SK-MEL-5 (cell line): ENCODE results near the gene MITF. TPM values are rescaled to one million over a fixed set of nuclear protein-coding genes. Genes with fewer than 3 reads are reported as not detected.

Experiments
- DNase-seq: peaks from one replicate; pipeline ENCODE4 v3.0.0-alpha.2; 2016; ENCODE audit warnings: low read depth, low spot score
- in situ Hi-C: cut with HindIII; loops from 2 replicates; pipeline ENCODE4 v1.10.0; 2016; ENCODE audit warnings: low sequenced_read_pairs, high pct_unique_total_duplicates, low pct_unique_long_range_greater_than_20kb
- total RNA-seq: library from RNA; depleted of rRNA; stranded (reverse); fragments of >200 nt; shearing (Covaris generic); gene quantifications from 2 replicates; pipeline ENCODE4 v1.2.3, GENCODE V29; 2014

The MITF gene
- total RNA-seq, 1 experiment from 2014 or later = 768 TPM

DNA sequence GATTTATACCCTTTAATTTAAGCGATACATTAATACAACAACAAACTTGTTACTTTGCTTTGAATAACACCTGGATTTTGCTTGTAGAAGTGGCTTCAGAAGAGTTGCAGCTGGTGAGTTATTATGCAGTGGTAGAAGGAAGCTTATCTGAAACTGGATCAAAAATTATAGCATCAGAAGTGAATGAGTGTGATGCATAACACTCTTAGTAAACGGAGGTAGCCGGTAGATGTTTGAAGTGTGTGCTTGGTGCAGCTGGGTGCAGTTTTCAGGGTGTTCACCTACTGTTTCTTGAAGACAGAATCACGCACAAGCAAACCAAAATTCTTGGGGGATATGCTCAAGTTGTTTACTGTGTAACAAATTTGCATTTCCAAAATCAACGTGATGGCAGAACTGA lies 103.1 kb downstream of the MITF start:
- no peak for DNase-seq
- in situ Hi-C loops = no loop called here

DNA sequence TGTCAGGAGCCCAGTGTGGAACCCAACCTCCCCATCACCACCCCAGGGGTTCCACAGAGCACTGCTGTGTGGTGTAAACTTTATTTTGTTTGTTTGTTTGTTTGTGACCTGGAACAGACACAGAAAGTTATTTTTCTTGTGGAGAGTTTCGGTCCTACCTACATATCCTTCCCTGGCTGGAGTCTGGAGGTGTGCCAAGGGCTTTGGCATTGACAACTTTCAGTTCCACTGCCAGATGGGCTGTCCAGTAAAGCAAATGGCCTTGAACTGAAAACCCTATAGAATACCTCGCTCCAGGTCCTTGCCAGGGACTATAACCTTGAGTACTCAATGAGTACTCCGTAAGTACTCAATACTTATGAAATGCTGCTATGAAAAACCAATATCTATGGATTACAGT lies 103.5 kb downstream of the MITF start:
- in situ Hi-C loops = no loop called here
- no peak for DNase-seq

DNA sequence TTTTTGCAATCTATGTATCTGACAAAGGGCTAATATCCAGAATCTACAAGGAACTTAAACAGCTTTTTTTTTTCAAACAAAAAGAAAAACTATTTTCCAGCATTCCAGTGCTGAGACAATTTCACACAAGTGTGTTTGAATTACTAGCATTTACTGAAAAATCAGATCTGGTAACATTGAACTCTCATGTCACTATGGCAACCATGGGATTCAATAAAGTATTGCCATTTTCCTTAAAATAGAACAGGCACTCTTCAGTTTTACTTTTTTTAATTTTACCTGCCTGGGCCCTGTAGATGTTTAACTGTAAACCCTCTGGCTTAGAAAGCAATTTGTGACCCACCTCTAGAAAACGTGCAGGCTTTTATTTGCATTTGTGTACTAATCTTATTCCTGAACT lies 105.4 kb downstream of the MITF start:
- in situ Hi-C loops = no loop called here
- no peak for DNase-seq

DNA sequence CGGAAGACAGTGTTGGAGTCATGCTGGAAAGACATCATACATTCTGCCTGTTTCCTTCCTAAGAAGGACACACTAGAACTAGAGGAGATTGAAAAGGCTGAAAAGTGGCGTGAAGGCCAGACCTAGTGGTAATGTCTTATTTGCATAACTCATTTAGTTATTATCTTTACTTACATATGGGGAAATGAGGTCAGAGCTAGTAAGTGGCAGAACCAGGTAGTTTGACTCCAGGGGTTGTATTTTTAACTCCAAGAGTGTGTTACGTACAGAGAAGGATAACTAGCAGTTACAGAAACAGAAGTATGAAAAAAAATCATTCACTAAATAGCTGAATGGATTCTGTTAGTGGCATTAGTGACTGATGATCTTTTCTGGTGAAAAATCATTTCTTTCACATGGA lies 108.0 kb downstream of the MITF start:
- in situ Hi-C loops = no loop called here
- no peak for DNase-seq

DNA sequence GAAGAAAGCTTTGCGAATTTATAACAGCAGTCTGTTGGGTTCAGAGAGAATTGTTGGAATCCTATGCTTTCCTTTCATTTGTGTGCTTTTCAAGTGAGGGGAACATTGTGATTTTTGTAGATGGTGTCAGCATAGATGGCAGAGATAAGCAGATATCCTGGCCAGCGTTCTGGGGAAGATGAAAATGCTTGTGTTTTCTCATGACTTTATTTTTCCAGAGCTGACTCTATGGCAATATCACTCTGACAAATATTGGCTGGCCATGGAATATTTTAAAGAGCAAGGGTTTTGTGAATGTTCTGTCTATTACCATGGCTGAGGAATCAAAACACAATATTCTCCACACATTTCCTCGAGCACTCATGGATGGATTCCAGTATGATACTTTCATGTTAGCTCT lies 108.8 kb downstream of the MITF start:
- in situ Hi-C loops = no loop called here
- DNase-seq = no peak

DNA sequence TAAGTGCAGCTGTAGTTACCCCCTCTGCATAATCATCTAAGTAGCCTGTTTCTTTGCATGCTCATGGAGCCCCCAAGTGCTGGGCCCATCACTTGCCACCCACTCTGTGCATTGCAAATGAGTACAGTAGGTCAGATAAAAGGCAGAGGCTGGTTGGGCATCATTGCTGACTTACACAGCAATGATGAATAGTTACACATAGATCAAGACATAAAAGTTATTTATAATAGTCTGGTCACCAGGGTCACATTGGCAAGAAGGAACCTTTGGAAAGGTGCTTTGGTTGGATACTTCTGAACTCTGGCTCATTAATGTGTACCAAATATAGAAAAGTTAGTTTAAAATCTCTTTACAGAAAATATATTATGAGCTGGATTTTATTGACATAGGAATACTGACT lies 111.6 kb downstream of the MITF start:
- in situ Hi-C loops = loop anchor here (25.0 kb wide), 1 partner anchor 164 kb away; no protein-coding TSS in a partner anchor
- no peak for DNase-seq

DNA sequence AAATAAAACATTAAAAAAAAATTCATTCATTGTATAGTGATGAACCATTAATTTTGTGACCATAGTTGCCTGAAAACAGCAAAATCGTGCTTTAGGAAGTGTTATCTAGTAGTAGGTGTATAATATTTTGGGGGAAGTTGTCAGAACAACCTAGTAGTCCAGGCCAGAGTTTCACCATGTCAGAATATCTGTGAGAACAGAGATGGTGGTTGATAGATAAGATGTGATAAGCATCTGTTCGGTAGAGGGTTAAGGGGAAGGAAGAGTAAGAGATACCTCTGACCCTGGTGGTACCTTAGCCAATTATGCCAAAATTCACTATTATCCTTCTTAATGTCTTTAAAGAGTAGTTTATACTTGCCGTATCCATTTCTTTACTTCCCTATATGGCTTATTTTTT lies 113.8 kb downstream of the MITF start:
- no peak for DNase-seq
- in situ Hi-C loops = loop anchor here (25.0 kb wide), 1 partner anchor 166 kb away; no protein-coding TSS in a partner anchor

DNA sequence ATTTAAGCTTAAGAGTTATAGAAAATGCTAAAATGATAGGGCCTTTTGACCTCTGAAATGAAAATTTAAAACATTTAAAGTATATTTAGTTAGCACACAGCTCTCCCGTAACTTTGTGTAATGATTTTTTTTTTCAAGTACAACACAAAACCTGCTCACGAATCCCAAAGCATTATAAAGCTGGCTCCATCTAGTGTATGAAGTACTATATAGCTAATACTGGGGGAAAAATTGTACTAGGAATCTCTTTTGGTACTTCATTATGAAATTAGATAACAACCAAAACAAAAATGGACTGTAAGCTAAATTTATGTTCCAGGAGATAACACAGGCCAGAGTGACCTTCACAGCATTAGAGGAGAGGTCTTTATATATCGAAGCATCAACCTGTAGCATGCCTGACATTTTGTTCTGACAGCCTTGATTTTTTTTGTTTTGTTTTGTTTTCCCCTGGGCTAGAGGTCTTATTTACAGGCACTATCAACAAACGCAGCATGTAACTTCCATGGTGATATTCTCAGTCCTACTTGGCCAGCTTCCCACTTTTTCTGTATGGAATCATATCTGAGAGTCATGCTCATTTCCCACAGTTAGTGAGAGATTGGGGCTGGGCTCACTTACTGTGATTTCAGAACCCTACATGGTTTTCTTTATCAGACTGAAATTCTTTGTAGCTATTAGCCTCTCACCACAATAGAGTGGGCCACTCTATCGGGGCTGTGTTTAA lies 116.3 kb downstream of the MITF start:
- in situ Hi-C loops = loop anchor here (25.0 kb wide), 1 partner anchor 168 kb away; no protein-coding TSS in a partner anchor

DNA sequence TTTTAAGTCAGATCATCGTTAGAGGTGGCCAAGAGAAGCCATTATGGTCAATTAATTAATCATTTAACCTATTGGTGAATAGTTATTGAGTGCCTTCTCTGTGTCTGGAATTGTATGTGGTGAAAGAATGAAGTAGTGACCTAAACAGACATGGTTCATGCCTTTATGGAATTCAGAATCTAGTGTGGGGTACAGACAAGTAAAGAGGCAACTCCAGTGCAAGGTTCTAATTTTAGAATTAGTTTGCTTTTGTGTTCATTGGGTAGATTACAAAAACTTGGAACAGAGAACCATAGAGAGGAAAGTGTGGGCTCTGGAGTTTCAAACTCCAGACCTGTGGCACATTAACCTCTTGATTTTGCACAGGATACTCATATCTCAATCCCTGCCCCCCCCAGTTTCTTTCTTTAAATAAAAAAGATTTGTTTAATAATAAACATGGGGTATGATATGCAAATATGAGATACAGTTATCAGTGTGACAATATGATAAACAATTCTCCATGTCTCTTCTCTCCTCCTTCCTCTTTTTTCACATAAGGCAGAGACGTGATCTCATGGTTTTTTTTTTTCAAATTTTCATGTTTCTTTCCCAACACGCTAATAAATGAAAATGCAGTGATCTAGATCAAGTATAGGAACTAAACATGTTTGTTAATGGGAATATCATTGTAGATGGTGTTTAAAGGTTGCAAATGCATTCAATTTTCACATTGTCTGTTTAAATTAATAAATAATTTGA lies 117.9 kb downstream of the MITF start:
- in situ Hi-C loops = loop anchor here (25.0 kb wide), 1 partner anchor 170 kb away; no protein-coding TSS in a partner anchor

More for the DNA sequence above, 116.3 kb downstream of the MITF start:
- peak; percentile 84 for DNase-seq

DNA sequence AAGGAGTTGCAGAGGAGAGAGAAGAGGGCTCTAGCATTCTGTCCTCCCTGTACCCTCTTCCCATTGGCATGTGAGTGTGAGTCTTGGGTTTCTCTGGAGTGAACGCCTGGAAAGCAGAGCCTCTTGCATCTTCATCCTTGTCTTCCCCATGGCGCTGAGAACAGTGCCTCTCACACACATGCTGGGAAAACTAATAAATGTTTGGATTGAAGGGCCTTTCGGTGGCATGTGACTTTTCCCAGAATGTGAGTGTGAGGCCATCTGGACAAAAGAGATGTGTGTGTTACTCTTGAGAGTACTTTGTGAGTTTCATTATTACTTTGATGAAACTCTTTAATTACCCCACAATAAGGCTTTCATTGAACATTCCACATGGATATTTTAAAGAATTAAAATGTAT lies 122.3 kb downstream of the MITF start:
- DNase-seq = peak; percentile 99
- in situ Hi-C loops = loop anchor here (25.0 kb wide), 1 partner anchor 174 kb away; no protein-coding TSS in a partner anchor

More for the DNA sequence above, 117.9 kb downstream of the MITF start:
- no peak for DNase-seq

DNA sequence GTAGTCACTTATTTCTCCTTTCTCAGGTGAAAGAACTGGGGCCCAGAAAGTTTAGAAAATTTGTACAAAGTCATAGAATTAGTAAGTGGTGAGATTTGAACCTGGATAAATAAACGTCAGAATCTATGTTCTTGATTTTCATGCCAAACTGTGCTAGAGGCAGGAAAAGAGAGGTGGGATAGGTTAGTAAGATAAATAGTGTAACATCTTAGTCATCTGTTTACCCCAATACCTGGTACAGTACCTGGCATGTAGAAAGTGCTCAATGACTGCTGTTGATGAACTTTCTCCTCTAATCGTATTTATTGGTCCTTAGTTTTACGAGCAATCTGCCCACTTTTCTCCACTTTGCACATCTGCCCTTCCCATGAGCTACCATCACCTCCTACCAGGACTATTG lies 124.9 kb downstream of the MITF start:
- no peak for DNase-seq
- in situ Hi-C loops = loop anchor here (25.0 kb wide), 1 partner anchor 177 kb away; no protein-coding TSS in a partner anchor

DNA sequence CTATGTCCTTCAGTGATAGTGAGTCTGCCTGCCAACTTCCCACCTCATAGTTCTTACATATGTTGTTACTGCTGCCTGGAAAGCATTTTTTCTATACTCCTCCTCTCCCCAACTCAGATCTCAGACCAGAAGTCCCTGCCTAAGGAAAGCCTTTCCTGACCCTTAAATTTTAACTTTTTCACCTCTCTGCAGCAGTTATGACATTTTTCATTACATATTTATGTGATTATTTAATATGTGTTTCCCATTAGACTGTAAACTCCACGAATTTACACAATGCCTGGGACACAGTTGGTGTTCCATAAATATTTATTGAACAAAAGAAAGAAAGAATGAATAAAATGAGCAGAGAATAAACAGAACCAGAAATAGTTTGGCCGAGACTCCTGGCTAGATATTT lies 125.5 kb downstream of the MITF start:
- in situ Hi-C loops = loop anchor here (25.0 kb wide), 1 partner anchor 177 kb away; no protein-coding TSS in a partner anchor

DNA sequence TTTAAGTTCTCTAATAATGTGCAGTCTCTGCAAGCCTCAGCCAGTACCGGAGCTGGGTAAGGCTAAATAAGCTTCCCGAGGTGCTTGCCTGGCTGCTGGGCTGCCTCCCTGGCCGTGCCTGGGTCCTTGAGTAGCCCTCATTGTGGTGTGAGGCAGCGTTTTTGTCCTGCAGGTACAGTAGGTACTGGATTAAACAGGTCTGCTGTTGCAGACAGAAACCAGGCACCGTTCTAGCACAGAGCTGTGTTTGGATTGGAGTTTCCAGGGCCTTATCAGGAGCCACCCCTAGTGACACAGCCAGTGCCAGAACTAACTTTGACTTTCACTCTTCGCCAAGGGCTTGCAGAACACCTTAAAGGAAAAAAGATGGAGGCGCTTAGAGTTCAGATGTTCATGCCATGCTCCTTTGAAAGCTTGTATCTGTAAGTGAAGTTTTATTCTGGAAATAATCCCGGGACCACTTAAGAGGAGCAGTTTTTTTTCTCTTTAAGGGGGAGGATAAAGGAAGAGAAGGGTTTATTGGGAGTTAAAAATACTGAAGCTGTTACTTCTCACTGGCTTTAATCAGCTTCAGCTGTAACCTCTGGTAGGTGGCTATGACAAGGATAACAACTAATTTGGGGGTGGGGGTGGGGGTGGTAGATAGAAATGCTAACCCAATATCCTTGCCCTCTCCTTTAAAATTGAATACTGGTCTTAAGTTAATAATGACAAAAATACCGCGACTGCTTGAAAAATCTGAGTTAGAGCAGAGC lies 126.8 kb downstream of the MITF start:
- in situ Hi-C loops = loop anchor here (25.0 kb wide), 1 partner anchor 179 kb away; no protein-coding TSS in a partner anchor
- DNase-seq = peak; percentile 64

More for the DNA sequence above, 125.5 kb downstream of the MITF start:
- DNase-seq = peak; percentile 19

DNA sequence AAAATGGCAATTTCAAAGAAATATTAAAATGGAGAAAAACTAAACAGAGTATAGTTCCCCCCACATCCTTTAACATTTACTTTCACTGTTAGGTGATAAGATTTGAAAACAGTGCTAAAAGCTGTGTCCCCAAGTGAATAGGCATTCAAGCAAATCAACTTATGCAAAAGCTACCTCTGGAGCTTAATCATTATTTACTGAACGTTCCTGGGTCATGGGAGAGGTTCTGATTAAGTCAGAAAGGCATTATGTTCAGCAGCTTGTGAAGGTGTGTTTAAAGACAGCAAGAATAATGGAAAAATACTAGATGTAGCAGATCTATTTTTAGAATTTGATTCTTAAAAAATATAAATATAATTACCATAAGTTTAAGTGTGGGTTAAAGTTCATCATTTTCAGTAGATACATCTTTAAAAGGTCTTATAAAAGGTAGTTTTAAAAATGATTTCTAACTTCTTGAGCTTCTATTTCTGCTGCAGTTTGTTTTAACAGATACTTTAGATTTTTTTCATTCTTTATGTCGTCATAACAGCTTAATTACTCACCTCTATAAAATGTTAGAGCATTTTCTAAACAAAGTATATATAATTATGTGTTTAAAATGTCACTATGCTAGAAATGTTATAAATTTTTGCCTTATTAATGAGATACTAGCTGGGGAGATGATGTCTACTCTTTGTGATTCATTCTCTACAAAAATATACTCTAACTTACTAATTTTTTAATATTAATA lies 127.9 kb downstream of the MITF start:
- in situ Hi-C loops = loop anchor here (25.0 kb wide), 1 partner anchor 180 kb away; no protein-coding TSS in a partner anchor
- no peak for DNase-seq

DNA sequence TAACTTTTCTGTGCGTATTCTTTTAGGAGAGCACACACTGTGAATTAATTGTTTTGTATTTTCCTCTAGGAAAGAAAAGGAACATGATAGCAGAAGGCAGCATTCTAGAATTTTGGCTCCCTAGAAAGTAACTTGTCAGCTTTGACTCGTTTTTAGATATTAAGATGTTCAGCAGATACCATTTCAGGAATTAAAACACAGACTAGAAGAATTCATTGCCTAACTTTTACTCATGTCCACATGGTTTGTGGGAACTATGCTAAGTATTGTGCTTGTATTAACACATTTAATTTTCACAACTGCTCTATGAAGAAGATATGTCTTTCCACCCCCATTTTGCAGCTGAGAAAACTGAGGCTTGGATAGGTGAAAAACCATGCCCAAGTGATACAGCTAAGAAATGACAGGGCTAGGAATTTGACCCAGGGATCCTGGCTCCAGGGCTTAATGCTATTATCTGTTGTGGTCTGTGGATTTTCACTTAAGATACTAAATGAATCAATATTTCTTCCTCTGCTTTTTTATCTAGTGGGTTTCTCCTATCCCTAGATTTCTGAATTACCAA lies 128.8 kb downstream of the MITF start:
- in situ Hi-C loops = loop anchor here (25.0 kb wide), 1 partner anchor 181 kb away; no protein-coding TSS in a partner anchor
- DNase-seq = no peak

DNA sequence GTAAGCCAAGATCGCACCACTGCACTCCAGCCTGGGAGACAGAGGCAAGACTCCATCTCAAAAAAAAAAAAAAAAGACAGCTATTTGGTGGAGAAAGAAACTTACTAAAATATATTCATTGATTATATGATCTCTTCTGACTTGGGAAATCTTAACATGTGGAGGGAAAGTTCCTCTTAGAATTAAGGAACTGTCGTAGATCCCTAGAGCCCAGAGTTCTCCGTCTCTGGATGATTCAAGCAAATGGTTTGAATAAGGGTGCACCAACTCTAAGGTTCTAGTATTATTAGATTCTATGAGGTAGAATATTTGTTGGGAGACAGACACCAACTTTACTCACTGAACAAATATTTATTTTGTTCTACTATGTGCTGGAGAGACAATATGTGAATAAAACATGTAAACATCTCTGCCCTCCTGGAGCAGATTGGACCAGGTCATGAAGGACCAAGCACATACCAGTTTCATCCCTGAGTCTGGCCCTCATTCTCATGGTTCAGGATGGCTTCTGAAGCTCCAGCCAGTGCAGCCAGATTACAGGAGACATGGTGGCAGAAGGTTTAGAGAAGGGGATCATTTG lies 129.7 kb downstream of the MITF start:
- DNase-seq = no peak
- in situ Hi-C loops = loop anchor here (25.0 kb wide), 1 partner anchor 182 kb away; no protein-coding TSS in a partner anchor
